GM12878 (cell line): ENCODE results near the gene AGBL1. TPM values are rescaled to one million over a fixed set of nuclear protein-coding genes. Genes with fewer than 3 reads are reported as not detected.

Experiments
- ATAC-seq: fragments of 200-7000 bp; cut with Tn5 transposase; 3 replicates; pipeline ENCODE4 v1.9.1; 2020; ENCODE audit warnings: mild to moderate bottlenecking, moderate library complexity
- BruUV-seq: library from RNA; stranded (reverse); fragments of 400-500 nt; replicated peaks from 2 replicates; lab custom pipeline; 2021; lab: Mats Ljungman, UMichigan
- CTCF ChIA-PET: fragments of 300-600 bp; sonication (Branson Sonifier 250); formaldehyde crosslinking; extraction: SDS; loops from one replicate; lab custom pipeline; 2021; ENCODE audit warnings: inconsistent platforms; lab: Yijun Ruan, JAX
- POLR2A ChIA-PET: fragments of 350-600 bp; formaldehyde crosslinking; extraction: SDS; loops from one replicate; lab custom pipeline; 2021; ENCODE audit warnings: inconsistent platforms; lab: Charles Lee
- RAD21 ChIA-PET: fragments of 300-600 bp; sonication (Branson Sonifier 250); formaldehyde crosslinking; loops from one replicate; lab custom pipeline; 2023; ENCODE audit warnings: antibody characterized with exemption; ENCODE audit not compliant: unreplicated experiment; lab: Charles Lee
- SMC1A ChIA-PET: fragments of 300-600 bp; sonication (Branson Sonifier 250); formaldehyde crosslinking; loops from one replicate; lab custom pipeline; 2023; ENCODE audit not compliant: unreplicated experiment, uncharacterized antibody; lab: Charles Lee
- DNase-seq: peaks from one replicate; pipeline ENCODE4 v3.0.0-alpha.2; 2011; ENCODE audit warnings: low read depth, low spot score
- FAIRE-seq: peaks from 3 replicates; lab custom pipeline; 2011; peaks lifted over from hg19 to GRCh38; lab: Jason Lieb, UNC
- H2AFZ ChIP-seq: 2 replicates; pipeline ENCODE4 v1.6.0; 2011; ENCODE audit warnings: low read depth, low read length, control low read depth; ENCODE audit not compliant: control insufficient read depth
- H3K27ac ChIP-seq: 2 replicates; pipeline ENCODE4 v1.5.1; 2011; ENCODE audit warnings: control low read depth; ENCODE audit not compliant: control insufficient read depth, insufficient read depth
- H3K27me3 ChIP-seq, 2 experiments: replicated peaks in 1 of 2; 2 replicates each; pipeline versions ENCODE4 v1.6.0 to v1.6.1; 2011; ENCODE audit warnings: low read length in 1 of 2; ENCODE audit not compliant: control insufficient read depth in 2 of 2, insufficient read depth in 2 of 2
- H3K36me3 ChIP-seq, 2 experiments: 2 replicates each; pipeline ENCODE4 v1.5.1; 2011; ENCODE audit warnings: low read length in 1 of 2; ENCODE audit not compliant: control insufficient read depth in 2 of 2, insufficient read depth in 2 of 2
- H3K4me1 ChIP-seq: 2 replicates; pipeline ENCODE4 v1.6.1; 2011; ENCODE audit warnings: mild to moderate bottlenecking, low read length, moderate library complexity, mixed read lengths; ENCODE audit not compliant: control insufficient read depth, insufficient read depth
- H3K4me2 ChIP-seq: 2 replicates; pipeline ENCODE4 v1.6.0; 2011; ENCODE audit warnings: control low read depth; ENCODE audit not compliant: control insufficient read depth, insufficient read depth
- H3K4me3 ChIP-seq: fragments of 200-600 bp; sonication (generic); 2 replicates; pipeline ENCODE4 v1.5.1; 2016
- H3K79me2 ChIP-seq: 2 replicates; pipeline ENCODE4 v1.6.0; 2011; ENCODE audit warnings: low read length; ENCODE audit not compliant: control insufficient read depth, insufficient read depth
- H3K9ac ChIP-seq: 2 replicates; pipeline ENCODE4 v1.8.0; 2011; ENCODE audit warnings: low read length, control low read depth, mixed read lengths; ENCODE audit not compliant: control insufficient read depth, insufficient read depth
- H3K9me3 ChIP-seq: replicated peaks from 3 replicates; pipeline ENCODE4 v1.5.1; 2011; ENCODE audit warnings: mild to moderate bottlenecking, low read length; ENCODE audit not compliant: control insufficient read depth, insufficient read depth
- H4K20me1 ChIP-seq: 2 replicates; pipeline ENCODE4 v1.6.0; 2011; ENCODE audit not compliant: control insufficient read depth, insufficient read depth
- DPF2 ChIP-seq: fragments of 450-650 bp; IDR thresholded peaks from 2 replicates; pipeline ENCODE4 v1.6.1; 2017; ENCODE audit warnings: mild to moderate bottlenecking
- IKZF2 ChIP-seq, 2 experiments: fragments of 450-650 bp; IDR thresholded peaks; 2 replicates each; pipeline ENCODE4 v1.6.1; 2017; ENCODE audit warnings: mild to moderate bottlenecking in 2 of 2, moderate library complexity in 2 of 2
- MAX ChIP-seq: IDR thresholded peaks from 2 replicates; pipeline ENCODE4 v1.6.1; 2012; ENCODE audit warnings: low read depth, low read length, improper control_type of control experiment
- MLLT1 ChIP-seq: fragments of 450-650 bp; IDR thresholded peaks from 2 replicates; pipeline ENCODE4 v1.6.1; 2016; ENCODE audit warnings: mild to moderate bottlenecking
- RAD51 ChIP-seq: fragments of 450-650 bp; IDR thresholded peaks from 2 replicates; pipeline ENCODE4 v1.6.1; 2016; ENCODE audit warnings: moderate library complexity, mild to moderate bottlenecking, inconsistent platforms
- RBBP5 ChIP-seq: fragments of 200-600 bp; sonication (generic); conservative IDR thresholded peaks from 2 replicates; pipeline ENCODE4 v1.6.1; 2016
- WGBS: methylation state at CpG from one replicate; pipeline ENCODE4 v1.1.6; 2016; ENCODE audit warnings: low lambda C conversion rate; ENCODE audit not compliant: insufficient replicate concordance, insufficient coverage; ENCODE audit errors: missing lambda C conversion rate; 5-methylcytosine and 5-hydroxymethylcytosine counted together
- in situ Hi-C: fragments of 300-500 bp; cut with MboI; formaldehyde crosslinking; loops from 9 replicates; pipeline ENCODE4 v1.14.3; 2018; ENCODE audit warnings: mixed read lengths
- intact Hi-C: fragments of 100-400 bp; cut with micrococcal nuclease; formaldehyde crosslinking; loops from one replicate; pipeline ENCODE4 v1.14.2; 2022; ENCODE audit not compliant: unreplicated experiment
- polyA plus RNA-seq, 11 experiments: library from polyadenylated mRNA; depleted of rRNA in 4 of 11; unstranded in 6 of 11; stranded (reverse) in 5 of 11; fragments of >200 nt; fragmentation: Nextera tagmentation in 4 of 11; fragmentation: Illumina TruSeq in 1 of 11; extraction: Ambion mirVana in 4 of 11; extraction: Trizol in 1 of 11; gene quantifications; 1 replicate in 1 of 11; 2 replicates in 10 of 11; pipeline versions ENCODE4 v1.2.1 to v1.2.3, GENCODE V29; 2011 to 2016; ENCODE audit warnings: inconsistent platforms in 2 of 11, missing spikeins in 2 of 11, low read depth in 1 of 11
- total RNA-seq, 4 experiments: library from RNA; depleted of rRNA in 3 of 4; stranded (reverse); fragments of >200 nt in 3 of 4; fragmentation: Illumina TruSeq in 1 of 4; extraction: Trizol in 1 of 4; gene quantifications; 2 replicates each; pipeline versions ENCODE4 v1.2.1 to v1.2.3, GENCODE V29; 2013 to 2021

Gene AGBL1
- total and polyA plus RNA-seq, 10 of the 15 experiments (the other 5 are each of a cell fraction or from before 2014, with no cell fraction given) = not detected

GRCh38 chr15:86055688-86056087, 24.0 kb upstream of the AGBL1 start (continued):
- no peak for TF ChIP-seq MLLT1
- no peak for TF ChIP-seq RAD51
- no peak for TF ChIP-seq RBBP5

- Histone ChIP-seq H3K79me2 (no peaks in the 10 kb centered on the region), H4K20me1 (no peaks in the 10 kb centered on the region), H3K4me1 (no peaks in the 10 kb centered on the region), H3K4me2 (no peak overlapping the region), H3K27me3 (no peaks in the 10 kb centered on the region), H3K36me3 (no peaks in the 10 kb centered on the region), H3K27ac (no peak overlapping the region), H2AFZ (no peak overlapping the region), H3K9me3 (no peaks in the 10 kb centered on the region), H3K4me3 (no peak overlapping the region), H3K9ac (no peak overlapping the region)
- ATAC-seq (no peak), FAIRE-seq (no peak), DNase-seq (no peak)
- intact Hi-C loops = no loop called here
- ChIA-PET CTCF (no interaction called here), POLR2A (no interaction called here), SMC1A (no interaction called here), RAD21 (no interaction called here)
- no peak for TF ChIP-seq MAX
- no peak for TF ChIP-seq DPF2
- TF ChIP-seq IKZF2 (IDR thresholded peaks at IDR 0.05) = no peak
- in situ Hi-C loops = no loop called here
- 9% methylated on average over 4 of the region's 4 CpGs for WGBS
- no TSS peak for BruUV-seq
Observed at GRCh38 chr15:86059851-86060250, 19.8 kb upstream of the AGBL1 start.
